NB4 (cell line): ENCODE measurements around the gene GPRIN3.

ENCODE experiments used
- DNase-seq: peaks from one replicate; pipeline ENCODE4 v3.0.0; 2010; ENCODE audit warnings: low read depth
- H3K4me3 ChIP-seq: one replicate; pipeline ENCODE4 v1.5.1; 2011; ENCODE audit warnings: mild to moderate bottlenecking, low read depth, low read length, moderate library complexity
- MYC ChIP-seq: IDR thresholded peaks from 2 replicates; pipeline ENCODE4 v1.6.1; 2011; ENCODE audit warnings: low read depth, low read length
- POLR2A ChIP-seq: IDR thresholded peaks from 2 replicates; pipeline ENCODE4 v1.6.1; 2011; ENCODE audit warnings: mild to moderate bottlenecking; ENCODE audit not compliant: insufficient read length; ENCODE audit errors: extremely low read depth
- TF ChIP-seq, protein P1 (sequence below): IDR thresholded peaks from 2 replicates; pipeline ENCODE4 v1.6.1; 2011; ENCODE audit warnings: low read depth, low read length
- TF ChIP-seq, protein P2 (sequence below): IDR thresholded peaks from one replicate; pipeline ENCODE4 v1.5.1; 2012; ENCODE audit warnings: low read depth, low read length

GPRIN3 gene

DNA sequence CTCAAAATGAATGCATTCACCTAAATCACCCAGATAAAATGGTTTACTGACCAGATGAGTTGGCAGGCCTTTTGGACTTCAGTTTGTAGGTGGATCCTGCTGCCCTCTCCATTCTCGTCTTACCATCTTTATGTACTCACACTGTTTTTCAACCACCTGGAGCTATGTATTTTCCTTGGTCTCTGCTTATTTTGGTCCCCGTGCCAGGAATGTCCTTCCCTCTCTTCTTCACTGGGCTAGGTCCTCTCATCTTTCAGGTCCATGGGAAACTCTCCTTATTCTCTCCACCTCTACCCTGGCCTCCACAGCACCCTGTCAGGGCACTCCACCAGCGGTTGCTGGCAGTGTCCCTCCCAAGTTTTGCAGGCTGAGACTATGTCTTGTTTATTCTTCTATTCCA, 2.6 kb downstream of the GPRIN3 start:
- DNase-seq, result no peak

DNA sequence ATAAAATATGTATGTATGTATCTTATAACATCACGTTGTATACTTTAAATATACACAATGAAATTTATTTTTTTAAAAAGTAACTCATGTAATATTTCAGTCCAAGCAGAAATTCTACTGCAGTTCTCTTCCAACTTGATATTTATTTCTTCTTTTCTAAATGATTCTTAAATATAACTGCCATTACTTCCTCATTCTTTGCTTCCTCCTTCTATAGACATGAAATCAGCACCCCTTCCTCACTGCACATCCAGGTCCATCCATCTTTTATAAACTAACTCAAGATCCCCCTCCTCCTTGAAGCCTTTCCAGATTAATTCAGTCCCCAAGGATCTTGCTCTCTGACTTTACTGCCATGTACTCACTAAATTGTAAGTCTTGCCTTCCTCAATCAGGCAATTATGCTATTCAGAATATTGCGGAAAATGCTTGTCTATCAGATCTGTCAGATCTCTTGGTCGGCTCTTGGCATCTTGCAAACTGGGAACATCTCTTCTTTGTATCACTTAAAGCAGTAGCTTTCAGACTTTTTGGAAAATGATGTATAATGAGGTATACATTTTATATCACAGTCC, 3.7 kb downstream of the GPRIN3 start:
- no peak overlapping the region for H3K4me3 ChIP-seq
- DNase-seq, result no peak
- TF ChIP-seq, protein P1, sequence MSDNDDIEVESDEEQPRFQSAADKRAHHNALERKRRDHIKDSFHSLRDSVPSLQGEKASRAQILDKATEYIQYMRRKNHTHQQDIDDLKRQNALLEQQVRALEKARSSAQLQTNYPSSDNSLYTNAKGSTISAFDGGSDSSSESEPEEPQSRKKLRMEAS, result no peak
- TF ChIP-seq, protein P2, sequence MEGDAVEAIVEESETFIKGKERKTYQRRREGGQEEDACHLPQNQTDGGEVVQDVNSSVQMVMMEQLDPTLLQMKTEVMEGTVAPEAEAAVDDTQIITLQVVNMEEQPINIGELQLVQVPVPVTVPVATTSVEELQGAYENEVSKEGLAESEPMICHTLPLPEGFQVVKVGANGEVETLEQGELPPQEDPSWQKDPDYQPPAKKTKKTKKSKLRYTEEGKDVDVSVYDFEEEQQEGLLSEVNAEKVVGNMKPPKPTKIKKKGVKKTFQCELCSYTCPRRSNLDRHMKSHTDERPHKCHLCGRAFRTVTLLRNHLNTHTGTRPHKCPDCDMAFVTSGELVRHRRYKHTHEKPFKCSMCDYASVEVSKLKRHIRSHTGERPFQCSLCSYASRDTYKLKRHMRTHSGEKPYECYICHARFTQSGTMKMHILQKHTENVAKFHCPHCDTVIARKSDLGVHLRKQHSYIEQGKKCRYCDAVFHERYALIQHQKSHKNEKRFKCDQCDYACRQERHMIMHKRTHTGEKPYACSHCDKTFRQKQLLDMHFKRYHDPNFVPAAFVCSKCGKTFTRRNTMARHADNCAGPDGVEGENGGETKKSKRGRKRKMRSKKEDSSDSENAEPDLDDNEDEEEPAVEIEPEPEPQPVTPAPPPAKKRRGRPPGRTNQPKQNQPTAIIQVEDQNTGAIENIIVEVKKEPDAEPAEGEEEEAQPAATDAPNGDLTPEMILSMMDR, result no peak
- TF ChIP-seq MYC (no peak), POLR2A (no peak)

More for the DNA sequence above, 2.6 kb downstream of the GPRIN3 start:
- TF ChIP-seq MYC (no peak), POLR2A (no peak)
- TF ChIP-seq, protein P1, result no peak
- TF ChIP-seq, protein P2, result no peak
- H3K4me3 ChIP-seq, result no peak overlapping the region

DNA sequence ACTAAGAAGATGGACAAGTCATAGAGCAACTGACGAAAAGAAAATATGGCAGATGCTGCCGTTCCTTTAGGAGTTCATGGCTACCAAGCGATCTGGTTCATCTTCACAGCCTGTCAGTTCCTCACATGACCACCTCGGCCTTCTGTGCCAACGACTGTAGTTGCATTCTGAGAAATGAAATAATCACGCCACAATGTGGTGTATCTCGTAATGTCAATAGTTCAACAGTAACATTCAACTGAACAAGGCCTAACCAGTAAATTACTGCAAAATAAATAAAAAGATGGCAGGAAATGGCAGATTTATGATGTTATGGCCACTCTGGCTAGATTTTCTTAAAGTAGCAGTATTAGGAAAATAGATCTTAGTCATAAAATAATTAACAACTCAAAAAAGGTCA, 4.4 kb downstream of the GPRIN3 start:
- TF ChIP-seq POLR2A (no peak), MYC (no peak)
- TF ChIP-seq, protein P2, result no peak
- TF ChIP-seq, protein P1, result no peak
- H3K4me3 ChIP-seq, result no peak overlapping the region
- DNase-seq, result no peak

DNA sequence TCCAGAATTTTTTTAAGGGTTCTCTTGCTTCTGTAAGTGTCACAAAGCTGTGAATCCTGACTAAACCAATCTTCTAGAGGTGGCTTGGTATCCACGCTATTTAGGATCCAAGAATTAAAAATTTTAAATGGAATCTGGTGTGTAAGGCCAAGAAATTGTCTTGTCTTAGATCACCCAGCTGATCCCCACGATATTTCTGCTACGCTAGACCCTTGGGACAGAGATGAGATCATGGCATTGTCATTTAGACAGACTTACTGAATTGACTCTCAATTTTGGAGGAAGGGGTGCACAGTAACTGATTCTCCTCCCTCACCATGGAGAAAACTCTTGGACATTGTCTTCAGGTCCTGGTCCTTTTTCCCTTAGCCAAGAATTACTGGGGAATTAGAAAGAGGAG, 5.7 kb downstream of the GPRIN3 start:
- H3K4me3 ChIP-seq, result no peak overlapping the region
- TF ChIP-seq MYC (no peak), POLR2A (no peak)
- TF ChIP-seq, protein P2, result no peak
- TF ChIP-seq, protein P1, result no peak
- no peak for DNase-seq

DNA sequence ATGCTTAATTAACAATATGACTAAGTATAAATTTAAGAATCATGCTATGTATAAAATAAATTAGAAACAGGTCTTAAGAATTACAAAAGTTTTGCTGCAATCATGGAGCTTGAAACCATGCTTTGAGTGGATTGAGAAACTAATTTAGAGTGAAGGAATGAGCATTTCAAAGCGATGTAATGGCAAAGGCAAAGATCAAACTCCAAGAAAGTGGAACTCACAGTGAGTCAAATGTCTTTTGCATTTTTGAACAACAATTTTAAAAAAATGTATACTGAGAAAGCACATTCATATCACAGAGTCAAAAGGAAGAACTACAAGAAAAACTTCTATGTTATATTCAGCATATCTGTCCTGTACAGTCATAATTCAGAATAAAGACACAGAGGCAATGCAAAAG, 6.6 kb downstream of the GPRIN3 start:
- TF ChIP-seq, protein P1, result no peak
- no peak for TF ChIP-seq POLR2A
- TF ChIP-seq, protein P2, result no peak
- no peak for TF ChIP-seq MYC
- no peak for DNase-seq
- no peak overlapping the region for H3K4me3 ChIP-seq

DNA sequence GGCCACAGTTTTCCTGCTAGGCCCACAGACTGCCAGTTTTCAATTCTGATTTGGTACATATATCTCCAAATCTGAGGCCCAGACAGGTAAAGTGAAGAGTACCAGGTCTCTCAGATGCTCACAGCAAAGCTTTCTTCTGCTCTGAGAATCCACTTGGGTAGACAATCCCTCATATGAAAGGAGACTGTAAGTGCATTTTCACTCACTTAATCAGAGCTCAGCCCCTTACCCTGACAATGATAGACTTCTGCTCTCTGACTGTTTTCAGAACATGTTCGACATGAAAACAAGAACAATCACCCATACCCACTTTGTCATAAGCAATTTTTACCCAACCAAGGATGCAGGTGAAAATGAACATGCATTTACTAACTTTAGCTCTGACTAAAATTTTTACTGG, 7.1 kb downstream of the GPRIN3 start:
- TF ChIP-seq, protein P1, result no peak
- TF ChIP-seq MYC (no peak), POLR2A (no peak)
- TF ChIP-seq, protein P2, result no peak
- DNase-seq, result no peak
- no peak overlapping the region for H3K4me3 ChIP-seq
